Spleen (tissue), 11 donors: ENCODE measurements around the gene RHOU. TPM values are rescaled to one million over a fixed set of nuclear protein-coding genes. Genes with fewer than 3 reads are reported as not detected.

Experiments used
- DNase-seq: peaks from one replicate; pipeline ENCODE4 v3.0.0-alpha.2; 2020
- H3K27ac ChIP-seq, 8 donors: fragments of 200-600 bp; sonication (generic) in 7 of 8; 1 replicate in 4 of 8; 2 replicates in 4 of 8; pipeline versions ENCODE4 v1.5.0 to v1.8.0; 2016 to 2021; ENCODE audit warnings: inconsistent platforms in 4 of 8, mild to moderate bottlenecking in 4 of 8, moderate library complexity in 1 of 8
- H3K27me3 ChIP-seq, 7 donors: fragments of 200-600 bp; sonication (generic) in 6 of 7; replicated peaks in 1 of 7; 1 replicate in 4 of 7; 2 replicates in 3 of 7; pipeline versions ENCODE4 v1.5.0 to v1.8.0; 2016 to 2021; ENCODE audit warnings: inconsistent platforms in 3 of 7, mild to moderate bottlenecking in 1 of 7
- H3K36me3 ChIP-seq, 6 donors: fragments of 200-600 bp; sonication (generic) in 5 of 6; 1 replicate in 4 of 6; 2 replicates in 2 of 6; pipeline versions ENCODE4 v1.5.0 to v1.8.0; 2016 to 2021; ENCODE audit warnings: inconsistent platforms in 2 of 6
- H3K4me1 ChIP-seq, 6 donors: fragments of 200-600 bp; sonication (generic) in 5 of 6; 1 replicate in 3 of 6; 2 replicates in 3 of 6; pipeline versions ENCODE4 v1.5.0 to v1.8.0; 2016 to 2021; ENCODE audit warnings: inconsistent platforms in 3 of 6
- H3K4me3 ChIP-seq, 8 donors: fragments of 200-600 bp; sonication (generic) in 7 of 8; 1 replicate in 4 of 8; 2 replicates in 4 of 8; pipeline versions ENCODE4 v1.5.0 to v1.8.0; 2016 to 2021; ENCODE audit warnings: inconsistent platforms in 4 of 8, mild to moderate bottlenecking in 4 of 8, moderate library complexity in 2 of 8
- H3K9me3 ChIP-seq, 8 donors: fragments of 200-600 bp; sonication (generic) in 7 of 8; 1 replicate in 4 of 8; 2 replicates in 4 of 8; pipeline versions ENCODE4 v1.5.0 to v1.8.0; 2016 to 2021; ENCODE audit warnings: inconsistent platforms in 4 of 8
- CTCF ChIP-seq, 11 experiments: fragments of 200-600 bp in 7 of 11; fragments of 450-650 bp in 4 of 11; sonication (generic) in 4 of 11; IDR thresholded peaks in 8 of 11; conservative IDR thresholded peaks in 3 of 11; 1 replicate in 7 of 11; 2 replicates in 4 of 11; pipeline versions ENCODE4 v1.4.0 to v1.8.0; 2016 to 2021; ENCODE audit warnings: antibody characterized with exemption in 11 of 11, inconsistent platforms in 4 of 11, mild to moderate bottlenecking in 1 of 11
- POLR2A ChIP-seq, 3 donors: fragments of 450-650 bp; IDR thresholded peaks; one replicate each; pipeline ENCODE4 v1.5.1; 2017; ENCODE audit warnings: antibody characterized with exemption in 3 of 3, mild to moderate bottlenecking in 1 of 3
- POLR2AphosphoS5 ChIP-seq, 3 donors: sonication (generic); formaldehyde crosslinking; IDR thresholded peaks; one replicate each; pipeline ENCODE4 v1.5.1; 2017; ENCODE audit warnings: antibody characterized with exemption in 3 of 3
- WGBS, 5 donors: extraction: QIAGEN DNeasy Blood & Tissue Kit in 3 of 5; methylation state at CpG; one replicate each; pipeline versions ENCODE4 v1.1.5 to v1.1.7; 2013 to 2018; 5-methylcytosine and 5-hydroxymethylcytosine counted together
- intact Hi-C: fragments of 100-400 bp; cut with DNase I; formaldehyde crosslinking; loops from one replicate; pipeline ENCODE4 v1.15.0; 2023; ENCODE audit warnings: low total_unique reads
- polyA plus RNA-seq, 3 donors: library from polyadenylated mRNA; stranded (reverse); fragments of 200-250 nt; gene quantifications; one replicate each; pipeline ENCODE4 v1.2.1, GENCODE V29; 2013
- total RNA-seq, 7 donors: library from RNA; depleted of rRNA in 3 of 7; stranded (reverse); fragments of >200 nt in 3 of 7; fragmentation: NEBNext Ultra II Directional in 4 of 7; extraction: Animal tissue kit (Norgen Biotek cat#: 25700) in 4 of 7; gene quantifications; one replicate each; pipeline versions ENCODE4 v1.1.0 to v1.2.1, GENCODE V29; 2016 to 2021
- donor health status: healthy with polysubstance abuse.
- donor health status: DM: no; HTN: no; CAD: no; lungs with moderate emphysema.
- donor health status: DM: no; HTN: no; CAD: no.
- donor health status: Bipolar disorder and iron deficiency.
- donor health status: healthy.
- donor health status: DM: no; HTN: no; CAD: no.
- donor health status: DM: yes; HTN: yes; CAD: no.

RHOU gene
- total and polyA plus RNA-seq, 10 donors: 5.7 to 55.7 (median 25.1) TPM

GRCh38 chr1:228777236-228777635, 42.0 kb downstream of the RHOU start:
- no peaks in the 10 kb centered on the region for H3K4me1 ChIP-seq
- H3K9me3 ChIP-seq: no peaks in the 10 kb centered on the region
- no peak overlapping the region for H3K27ac ChIP-seq
- no peak overlapping the region for H3K4me3 ChIP-seq
- no peaks in the 10 kb centered on the region for H3K27me3 ChIP-seq
- intact Hi-C loops: no loop called here
- 80 to 89% (median 86%) methylated on average over 4 of the region's 4 CpGs for WGBS, 5 donors
- TF ChIP-seq POLR2AphosphoS5 (IDR thresholded peaks at IDR 0.05): no peak
- H3K36me3 ChIP-seq: no peaks in the 10 kb centered on the region
- no peak for DNase-seq

- H3K27ac ChIP-seq: no peak overlapping the region
- no peak for TF ChIP-seq CTCF (IDR thresholded peaks at IDR 0.05 in 8 of 11, conservative IDR thresholded peaks at IDR 0.05 in 3 of 11)
- TF ChIP-seq POLR2A (IDR thresholded peaks at IDR 0.05): no peak
- no peak for TF ChIP-seq POLR2AphosphoS5 (IDR thresholded peaks at IDR 0.05)
- H3K4me3 ChIP-seq: no peak overlapping the region
- no peaks in the 10 kb centered on the region for H3K4me1 ChIP-seq
- WGBS, 5 donors: 78 to 93% (median 90%) methylated on average over 1 of the region's 1 CpG
- no peaks in the 10 kb centered on the region for H3K27me3 ChIP-seq
- no peaks in the 10 kb centered on the region for H3K36me3 ChIP-seq
- intact Hi-C loops: no loop called here
- no peak for DNase-seq
- no peaks in the 10 kb centered on the region for H3K9me3 ChIP-seq
These were observed 42.7 kb downstream of the RHOU start for GRCh38 chr1:228778026-228778425.

- Histone ChIP-seq H3K9me3 (no peaks in the 10 kb centered on the region), H3K27ac (no peak overlapping the region), H3K36me3 (no peaks in the 10 kb centered on the region), H3K4me1 (no peaks in the 10 kb centered on the region), H3K4me3 (no peak overlapping the region), H3K27me3 (no peaks in the 10 kb centered on the region)
- TF ChIP-seq POLR2A (IDR thresholded peaks at IDR 0.05) (no peak), CTCF (IDR thresholded peaks at IDR 0.05 in 8 of 11, conservative IDR thresholded peaks at IDR 0.05 in 3 of 11) (no peak)
- WGBS, 5 donors: 46 to 68% (median 53%) methylated on average over 3 of the region's 3 CpGs
- intact Hi-C loops: no loop called here
- DNase-seq: no peak
These were observed 43.2 kb downstream of the RHOU start for GRCh38 chr1:228778466-228778865.

GRCh38 chr1:228778961-228779360, 43.7 kb downstream of the RHOU start:
- H3K4me1 ChIP-seq: no peaks in the 10 kb centered on the region
- H3K9me3 ChIP-seq: no peaks in the 10 kb centered on the region
- DNase-seq: no peak
- no peaks in the 10 kb centered on the region for H3K27me3 ChIP-seq
- intact Hi-C loops: no loop called here
- no peak for TF ChIP-seq POLR2A (IDR thresholded peaks at IDR 0.05)
- no peak for TF ChIP-seq POLR2AphosphoS5 (IDR thresholded peaks at IDR 0.05)
- TF ChIP-seq CTCF (IDR thresholded peaks at IDR 0.05 in 8 of 11, conservative IDR thresholded peaks at IDR 0.05 in 3 of 11): no peak
- no peak overlapping the region for H3K27ac ChIP-seq
- no peaks in the 10 kb centered on the region for H3K36me3 ChIP-seq
- H3K4me3 ChIP-seq: no peak overlapping the region

GRCh38 chr1:228781161-228781808, 46.0 kb downstream of the RHOU start:
- Histone ChIP-seq H3K27me3 (peaks cover 0 to 3% (median 0%) of the 10 kb centered on the region in 7 donors), H3K4me1 (peaks cover 0 to 1% (median 0%) of the 10 kb centered on the region in 6 donors), H3K36me3 (no peaks in the 10 kb centered on the region), H3K4me3 (no peak overlapping the region), H3K9me3 (no peaks in the 10 kb centered on the region), H3K27ac (no peak overlapping the region)
- 57 to 83% (median 78%) methylated on average over 8 of the region's 8 CpGs for WGBS, 5 donors
- no peak for DNase-seq
- intact Hi-C loops: no loop called here
- TF ChIP-seq POLR2A (IDR thresholded peaks at IDR 0.05): no peak
- TF ChIP-seq POLR2AphosphoS5 (IDR thresholded peaks at IDR 0.05): no peak
- no peak for TF ChIP-seq CTCF (IDR thresholded peaks at IDR 0.05 in 8 of 11, conservative IDR thresholded peaks at IDR 0.05 in 3 of 11)
